Large intestine (tissue), 3 donors: ENCODE results near the gene THAP4. TPM values are rescaled to one million over a fixed set of nuclear protein-coding genes. Genes with fewer than 3 reads are reported as not detected.

Source experiments
- DNase-seq, 2 donors: peaks; one replicate each; pipeline versions ENCODE4 v3.0.0 to v3.0.0-alpha.2; 2013
- H3K27ac ChIP-seq: one replicate; pipeline ENCODE4 v1.5.1; 2013; ENCODE audit warnings: low read length
- H3K27me3 ChIP-seq: 2 replicates; pipeline ENCODE4 v1.6.1; 2013; ENCODE audit warnings: low read length; ENCODE audit not compliant: control insufficient read depth, insufficient read depth
- H3K36me3 ChIP-seq: 2 replicates; pipeline ENCODE4 v1.6.1; 2013; ENCODE audit warnings: low read length; ENCODE audit not compliant: control insufficient read depth, insufficient read depth
- H3K4me1 ChIP-seq: one replicate; pipeline ENCODE4 v1.6.1; 2013; ENCODE audit warnings: low read length; ENCODE audit not compliant: control insufficient read depth, insufficient read depth
- H3K4me3 ChIP-seq: one replicate; pipeline ENCODE4 v1.5.1; 2013; ENCODE audit warnings: low read length
- H3K9me3 ChIP-seq: one replicate; pipeline ENCODE4 v1.6.1; 2013; ENCODE audit warnings: mild to moderate bottlenecking, low read depth, low read length, moderate library complexity; ENCODE audit not compliant: control insufficient read depth
- WGBS: methylation state at CpG from one replicate; pipeline ENCODE4 v1.1.5; 2013; ENCODE audit warnings: low lambda C conversion rate; ENCODE audit not compliant: insufficient coverage; 5-methylcytosine and 5-hydroxymethylcytosine counted together
- polyA plus RNA-seq: library from polyadenylated mRNA; unstranded; fragments of 120-200 nt; gene quantifications from one replicate; pipeline ENCODE4 v1.2.1, GENCODE V29; 2013

THAP4 gene
- polyA plus RNA-seq, 1 donor: 35.7 TPM

DNA sequence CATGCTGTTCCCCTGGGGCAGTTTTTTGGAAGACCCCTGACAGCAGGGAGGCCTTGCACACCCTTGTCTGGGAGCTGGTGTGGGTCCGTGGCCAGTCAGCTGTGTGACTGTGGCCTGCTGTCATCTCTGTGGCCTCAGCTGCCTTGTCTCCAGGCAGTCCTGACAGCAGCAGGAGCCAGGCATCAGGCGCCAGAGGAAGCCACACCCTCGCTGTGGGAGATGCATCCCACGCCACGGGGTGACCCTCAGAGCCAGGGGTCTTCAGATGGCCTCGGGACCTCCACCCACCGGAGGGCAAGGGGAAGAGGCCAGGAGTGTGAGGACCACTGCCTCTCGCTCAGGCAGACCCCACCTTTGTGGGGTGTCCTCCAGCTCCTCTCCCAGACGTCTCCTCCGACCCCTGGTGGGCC, 73.4 kb downstream of the THAP4 start:
- Histone ChIP-seq H3K27me3 (peaks cover 4% of the 10 kb centered on the region), H3K4me1 (no peaks in the 10 kb centered on the region), H3K36me3 (no peaks in the 10 kb centered on the region), H3K27ac (no peak overlapping the region), H3K9me3 (no peaks in the 10 kb centered on the region), H3K4me3 (no peak overlapping the region)
- WGBS: no CpG with 5 or more reads among the region's 10 CpGs
- DNase-seq: no peak

DNA sequence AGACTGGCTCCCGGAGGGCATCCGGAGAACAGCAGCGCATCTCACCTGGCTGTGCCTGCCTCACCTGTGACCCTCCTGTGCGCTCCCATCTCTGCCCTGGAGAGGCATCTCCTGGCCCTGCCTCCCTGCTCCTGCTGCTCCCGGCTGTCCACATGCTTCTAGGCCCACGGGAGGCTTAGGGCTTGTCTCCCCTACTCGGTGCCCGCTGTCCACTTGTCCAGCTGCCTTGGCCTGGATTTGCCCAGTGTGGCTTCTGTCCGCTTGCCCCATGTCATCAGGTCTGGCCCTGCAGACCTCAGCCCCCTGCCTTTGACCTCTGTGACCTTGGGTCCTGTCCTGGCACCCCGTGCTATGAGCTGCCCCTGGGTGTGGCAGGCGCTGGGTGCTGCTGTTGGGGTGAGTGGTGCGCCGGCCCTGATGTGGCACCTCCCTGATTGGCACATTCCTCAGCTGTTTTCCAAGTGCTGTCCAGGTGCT, 73.9 kb downstream of the THAP4 start:
- peaks cover 8% of the 10 kb centered on the region for H3K27me3 ChIP-seq
- H3K9me3 ChIP-seq: peaks cover 4% of the 10 kb centered on the region
- no peaks in the 10 kb centered on the region for H3K36me3 ChIP-seq
- no peak for DNase-seq
- no peak overlapping the region for H3K4me3 ChIP-seq
- H3K4me1 ChIP-seq: no peaks in the 10 kb centered on the region
- no CpG with 5 or more reads among the region's 13 CpGs for WGBS
- no peak overlapping the region for H3K27ac ChIP-seq

DNA sequence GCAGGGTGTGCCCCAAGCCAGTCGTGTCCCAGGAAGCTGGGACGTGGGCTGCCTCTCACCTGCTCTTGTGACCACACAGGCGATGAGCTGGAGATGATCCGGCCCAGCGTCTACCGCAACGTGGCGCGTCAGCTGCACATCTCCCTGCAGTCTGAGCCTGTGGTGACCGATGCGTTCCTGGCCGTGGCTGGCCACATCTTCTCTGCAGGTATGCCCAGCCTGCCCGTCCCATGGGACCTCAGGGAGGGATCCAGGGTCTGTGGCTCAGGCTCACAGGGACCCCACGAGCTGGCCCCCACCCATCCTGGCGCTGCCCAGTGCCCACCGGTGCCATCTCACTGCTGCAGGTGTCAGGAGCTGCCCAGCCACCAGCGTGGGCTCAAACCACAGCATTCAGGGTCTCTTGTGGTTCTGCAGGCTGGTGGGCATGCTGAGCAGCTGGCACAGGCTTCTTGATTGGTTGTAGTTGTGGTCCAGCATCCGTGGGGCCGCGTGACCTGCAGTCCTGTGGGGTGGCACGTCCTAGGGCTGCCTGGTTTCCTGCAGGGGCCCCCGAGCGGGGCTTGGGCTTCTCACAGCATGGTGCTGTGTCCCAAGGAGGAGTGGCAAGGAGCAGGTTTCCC, 74.6 kb downstream of the THAP4 start:
- Histone ChIP-seq H3K27me3 (peaks cover 9% of the 10 kb centered on the region), H3K27ac (no peak overlapping the region), H3K9me3 (peaks cover 5% of the 10 kb centered on the region), H3K4me1 (no peaks in the 10 kb centered on the region), H3K36me3 (no peaks in the 10 kb centered on the region), H3K4me3 (no peak overlapping the region)
- WGBS: no CpG with 5 or more reads among the region's 23 CpGs
- DNase-seq: no peak

DNA sequence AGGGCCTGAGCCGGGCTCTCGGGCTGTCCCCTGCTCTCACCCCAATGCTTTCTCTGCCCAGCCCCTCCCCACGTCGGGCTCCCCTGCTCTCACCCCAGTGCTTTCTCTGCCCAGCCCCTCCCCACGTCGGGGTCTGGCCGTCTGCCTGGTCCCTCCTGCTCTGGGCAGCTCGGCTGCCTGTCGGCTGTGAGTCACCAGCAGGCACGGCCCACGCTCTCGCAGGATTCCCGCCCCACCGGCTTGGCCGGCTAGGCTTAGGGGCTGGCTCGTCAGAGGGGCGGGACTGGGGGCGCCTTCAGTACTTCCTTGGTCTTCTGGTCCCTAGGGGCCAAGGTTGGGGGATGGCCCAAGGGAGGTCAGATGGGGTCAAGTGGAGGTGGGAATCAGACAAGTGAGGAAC, 75.1 kb downstream of the THAP4 start:
- Histone ChIP-seq H3K9me3 (peaks cover 10% of the 10 kb centered on the region), H3K4me1 (no peaks in the 10 kb centered on the region), H3K27me3 (peaks cover 10% of the 10 kb centered on the region), H3K27ac (no peak overlapping the region), H3K4me3 (no peak overlapping the region), H3K36me3 (no peaks in the 10 kb centered on the region)
- WGBS: no CpG with 5 or more reads among the region's 18 CpGs
- DNase-seq: no peak

DNA sequence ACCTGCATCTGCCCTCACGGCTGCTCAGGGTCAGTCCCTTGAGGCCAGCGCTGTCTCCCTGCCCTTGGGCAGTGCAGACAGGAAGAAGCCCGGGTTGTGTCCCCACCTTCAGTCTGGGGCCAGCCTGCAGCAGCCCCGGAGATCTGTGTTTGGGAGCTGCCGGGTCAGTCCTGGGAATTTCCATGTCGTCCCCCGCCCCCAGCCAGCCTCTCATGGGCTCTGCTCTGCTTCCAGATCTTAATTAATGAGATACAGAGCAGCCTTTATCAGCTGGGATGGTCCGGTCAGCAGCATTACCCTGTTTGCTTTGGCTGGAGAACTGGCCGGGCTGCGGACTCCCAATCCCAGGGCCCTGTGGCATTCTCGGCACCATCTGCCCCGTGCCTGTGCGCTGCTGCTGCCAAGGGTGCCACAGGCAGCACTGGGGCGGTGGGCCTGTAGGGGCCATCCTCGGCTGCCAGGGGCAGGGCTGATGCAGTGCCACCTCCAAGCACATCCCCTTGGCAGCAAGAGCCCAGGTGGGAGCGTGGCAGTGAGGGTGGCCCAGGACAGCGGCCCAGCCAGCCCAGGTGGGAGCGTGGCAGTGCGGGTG, 76.0 kb downstream of the THAP4 start:
- Histone ChIP-seq H3K27ac (no peak overlapping the region), H3K27me3 (peaks cover 11% of the 10 kb centered on the region), H3K9me3 (peaks cover 12% of the 10 kb centered on the region), H3K4me1 (no peaks in the 10 kb centered on the region), H3K4me3 (no peak overlapping the region), H3K36me3 (no peaks in the 10 kb centered on the region)
- WGBS: no CpG with 5 or more reads among the region's 19 CpGs
- no peak for DNase-seq

DNA sequence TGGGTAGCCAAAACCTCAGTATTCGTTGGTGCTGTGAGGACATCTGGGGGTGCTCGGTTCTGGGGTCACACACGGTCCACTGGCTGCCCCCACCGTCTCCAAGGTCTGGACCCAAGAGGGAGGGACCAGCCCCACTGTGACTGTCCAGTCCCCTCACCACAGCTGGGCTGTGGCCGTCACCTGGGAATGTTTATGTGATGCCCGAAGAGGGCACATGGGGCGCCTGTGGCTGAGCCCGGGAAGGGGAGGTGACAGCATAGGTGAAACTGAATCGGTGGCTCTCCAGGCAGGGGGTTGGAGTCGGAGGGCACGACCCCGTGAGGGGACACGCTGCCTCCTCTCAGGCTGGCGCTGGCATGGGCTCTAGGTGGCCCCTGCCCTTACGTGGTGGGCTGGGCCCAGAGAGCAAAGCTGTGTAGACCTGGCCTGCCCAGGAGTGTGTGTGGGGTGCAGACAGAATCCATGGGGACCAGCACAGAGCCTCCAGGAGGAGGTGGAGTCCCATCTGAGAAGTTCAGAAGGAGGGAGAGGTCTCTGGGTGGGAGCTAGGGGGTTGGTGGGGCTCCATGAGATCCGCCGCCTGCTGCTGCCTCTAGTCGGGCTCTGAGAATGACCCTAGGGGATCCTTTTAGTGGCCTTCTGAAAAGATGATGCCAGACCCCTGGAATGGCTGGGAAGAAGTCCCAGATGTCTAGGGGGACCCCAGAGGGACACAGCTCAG, 76.6 kb downstream of the THAP4 start:
- Histone ChIP-seq H3K4me1 (no peaks in the 10 kb centered on the region), H3K36me3 (no peaks in the 10 kb centered on the region), H3K27me3 (peaks cover 16% of the 10 kb centered on the region), H3K27ac (no peak overlapping the region), H3K4me3 (no peak overlapping the region), H3K9me3 (peaks cover 12% of the 10 kb centered on the region)
- no CpG with 5 or more reads among the region's 18 CpGs for WGBS
- no peak for DNase-seq

DNA sequence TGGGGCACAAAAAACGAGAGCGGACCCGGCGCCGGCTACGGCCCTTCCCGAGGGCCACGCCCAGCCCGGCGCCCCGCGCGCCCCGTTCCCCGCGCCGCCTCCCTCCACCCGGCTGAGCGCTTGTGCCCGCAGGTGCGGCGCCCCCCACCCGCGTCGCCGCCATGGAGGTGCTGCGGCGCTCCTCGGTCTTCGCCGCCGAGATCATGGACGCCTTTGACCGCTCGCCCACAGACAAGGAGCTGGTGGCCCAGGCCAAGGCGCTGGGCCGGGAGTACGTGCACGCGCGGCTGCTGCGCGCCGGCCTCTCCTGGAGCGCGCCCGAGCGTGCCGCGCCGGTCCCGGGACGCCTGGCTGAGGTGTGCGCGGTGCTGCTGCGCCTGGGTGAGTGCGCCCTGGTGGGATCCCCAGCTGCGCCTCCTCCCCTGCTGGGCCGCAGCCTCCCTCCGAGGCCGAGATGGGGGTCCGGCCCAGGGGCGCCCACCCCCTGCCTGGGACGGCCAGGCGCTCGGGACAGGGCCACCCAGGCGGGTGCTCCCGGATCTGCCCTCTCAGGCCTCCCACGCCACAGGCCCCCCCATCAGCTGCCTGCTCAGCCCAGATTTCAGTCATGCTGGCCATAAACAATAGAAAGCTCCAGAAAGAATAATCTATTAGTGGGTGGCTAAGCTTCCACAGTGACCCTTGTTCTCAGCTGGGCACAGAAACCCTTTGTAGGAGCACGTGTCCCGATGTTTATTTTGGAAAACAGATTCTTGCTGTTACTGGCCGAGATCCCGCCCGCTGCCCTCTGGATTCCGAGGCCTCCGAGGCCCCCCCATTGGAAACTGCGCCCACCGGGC, 77.4 kb downstream of the THAP4 start:
- Histone ChIP-seq H3K4me3 (peak overlapping the region; percentile 26), H3K36me3 (no peaks in the 10 kb centered on the region), H3K9me3 (peaks cover 12% of the 10 kb centered on the region), H3K4me1 (no peaks in the 10 kb centered on the region), H3K27ac (no peak overlapping the region), H3K27me3 (peaks cover 18% of the 10 kb centered on the region)
- peak in 1 of 2 donors; percentile 49 for DNase-seq
- WGBS: no CpG with 5 or more reads among the region's 78 CpGs

DNA sequence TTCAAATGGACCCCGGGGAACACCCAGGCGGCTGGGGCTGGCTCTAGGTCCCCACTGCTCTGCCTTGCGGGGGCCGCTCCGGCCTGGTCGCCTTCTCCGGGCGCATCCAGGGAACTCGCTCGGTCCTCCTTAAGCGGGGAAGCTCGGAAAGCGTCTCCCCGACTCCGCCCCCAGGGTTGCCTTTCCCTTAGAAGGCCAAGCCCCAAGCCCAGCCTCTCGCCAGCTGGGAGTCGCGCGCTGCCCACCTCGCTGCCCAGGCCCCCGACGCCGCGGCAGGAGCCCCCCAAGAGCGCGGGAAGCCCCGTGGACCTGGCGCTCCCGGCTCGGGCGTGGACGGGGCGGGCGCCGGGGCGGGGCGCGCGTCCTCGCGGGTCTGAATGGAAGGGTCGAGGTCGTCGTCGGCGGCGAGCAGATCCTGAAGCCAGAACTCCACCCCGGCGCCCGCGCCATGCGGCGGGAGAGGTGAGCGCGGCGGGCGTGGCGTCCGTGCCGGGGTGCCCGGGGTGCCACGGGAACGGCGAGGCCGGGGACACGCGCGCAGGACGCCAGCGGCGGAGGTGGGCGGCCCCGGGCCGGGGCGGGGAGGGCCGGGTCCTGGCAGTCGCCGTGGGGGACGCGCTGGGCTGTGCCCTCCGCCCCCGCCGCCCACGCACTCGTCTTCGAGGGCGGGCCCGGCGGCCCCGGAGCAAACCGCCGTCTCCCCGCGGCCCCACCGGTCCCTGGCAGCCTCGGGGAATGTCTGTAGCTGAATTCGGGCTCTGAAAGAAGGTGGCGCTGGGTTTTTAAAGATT, 78.2 kb downstream of the THAP4 start, which contains the start of gene BOK:
BOK (plus strand) TSS at position 214 of the 791 bp plus-strand sequence. CDS start 739 bp downstream, outside the sequence.
- Histone ChIP-seq H3K36me3 (no peaks in the 10 kb centered on the region), H3K27ac (no peak within 1 kb of the TSS), H3K9me3 (peaks cover 12% of the 10 kb centered on the region), H3K4me3 (peak within 1 kb of the TSS; percentile 26), H3K27me3 (peaks cover 24% of the 10 kb centered on the region), H3K4me1 (no peaks in the 10 kb centered on the region)
- no CpG with 5 or more reads among the region's 98 CpGs for WGBS
- peak in 1 of 2 donors; percentile 50 for DNase-seq

DNA sequence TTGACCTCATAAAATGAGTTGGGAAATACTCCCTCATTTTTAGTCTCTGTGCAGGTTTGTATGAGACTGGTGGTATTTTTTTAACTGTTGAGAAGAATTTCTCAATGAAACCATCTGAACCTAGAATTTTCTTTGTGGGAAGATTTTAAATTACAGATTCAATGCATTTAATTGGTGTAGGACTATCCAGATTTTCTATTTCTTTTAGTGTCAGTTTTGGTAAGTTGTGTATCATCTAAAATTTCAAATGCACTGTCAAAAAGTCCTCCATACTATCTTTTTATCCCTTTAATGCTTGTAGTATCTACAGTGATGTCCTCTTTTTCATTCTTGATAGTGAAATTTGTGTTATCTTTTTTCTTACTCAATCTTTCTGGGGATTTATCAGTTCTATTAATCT, 80.2 kb downstream of the THAP4 start:
- no peaks in the 10 kb centered on the region for H3K4me1 ChIP-seq
- H3K27ac ChIP-seq: no peak overlapping the region
- H3K36me3 ChIP-seq: no peaks in the 10 kb centered on the region
- no peak overlapping the region for H3K4me3 ChIP-seq
- H3K9me3 ChIP-seq: peaks cover 12% of the 10 kb centered on the region
- H3K27me3 ChIP-seq: peaks cover 26% of the 10 kb centered on the region
- DNase-seq: no peak
